Prostate gland (tissue), 2 donors: ENCODE data around the gene RAB3B. TPM values are rescaled to one million over a fixed set of nuclear protein-coding genes. Genes with fewer than 3 reads are reported as not detected.

Experiments
- DNase-seq: peaks from one replicate; pipeline ENCODE4 v3.0.0-alpha.2; 2019; ENCODE audit warnings: low spot score
- H3K27ac ChIP-seq, 2 donors: fragments of 200-600 bp; sonication (generic); 2 replicates each; pipeline ENCODE4 v1.5.1; 2017 to 2019
- H3K27me3 ChIP-seq: fragments of 200-600 bp; sonication (generic); replicated peaks from 2 replicates; pipeline ENCODE4 v1.5.1; 2019; ENCODE audit not compliant: insufficient read depth
- H3K36me3 ChIP-seq, 2 donors: fragments of 200-600 bp; sonication (generic); 1 replicate in 1 of 2; 2 replicates in 1 of 2; pipeline versions ENCODE4 v1.5.1 to v1.8.1; 2017 to 2019
- H3K4me1 ChIP-seq: fragments of 200-600 bp; sonication (generic); replicated peaks from 2 replicates; pipeline ENCODE4 v1.5.1; 2019
- H3K4me3 ChIP-seq, 2 donors: fragments of 200-600 bp; sonication (generic); 2 replicates each; pipeline ENCODE4 v1.5.1; 2017 to 2019
- H3K9me3 ChIP-seq: fragments of 200-600 bp; sonication (generic); 2 replicates; pipeline ENCODE4 v1.5.1; 2017
- CTCF ChIP-seq, 4 experiments: fragments of 200-600 bp in 2 of 4; fragments of 450-650 bp in 2 of 4; sonication (generic) in 2 of 4; IDR thresholded peaks; 1 replicate in 3 of 4; 2 replicates in 1 of 4; pipeline ENCODE4 v1.5.1; 2016 to 2019; ENCODE audit warnings: antibody characterized with exemption in 4 of 4, mild to moderate bottlenecking in 2 of 4, moderate library complexity in 2 of 4
- POLR2A ChIP-seq: fragments of 450-650 bp; IDR thresholded peaks from one replicate; pipeline ENCODE4 v1.6.1; 2016; ENCODE audit warnings: antibody characterized with exemption, mild to moderate bottlenecking
- POLR2AphosphoS5 ChIP-seq: sonication (generic); formaldehyde crosslinking; IDR thresholded peaks from one replicate; pipeline ENCODE4 v1.6.1; 2017; ENCODE audit warnings: antibody characterized with exemption
- WGBS: methylation state at CpG from one replicate; pipeline ENCODE4 v1.1.5; 2018; 5-methylcytosine and 5-hydroxymethylcytosine counted together
- intact Hi-C: fragments of 100-400 bp; cut with DNase I; formaldehyde crosslinking; loops from one replicate; pipeline ENCODE4 v1.14.2; 2022
- total RNA-seq, 2 donors: library from RNA; depleted of rRNA; stranded (reverse); fragments of >200 nt; gene quantifications; one replicate each; pipeline ENCODE4 v1.1.0, GENCODE V29; 2016

Gene RAB3B
- total RNA-seq, 2 donors from 2014 or later: 8.5 to 23.6 TPM

- Histone ChIP-seq H3K27ac (no peak overlapping the region), H3K4me1 (no peaks in the 10 kb centered on the region), H3K27me3 (no peaks in the 10 kb centered on the region), H3K36me3 (no peaks in the 10 kb centered on the region), H3K4me3 (no peak overlapping the region), H3K9me3 (no peaks in the 10 kb centered on the region)
- intact Hi-C loops: no loop called here
- WGBS: 48% methylated on average over 1 of the region's 1 CpG
- DNase-seq: no peak
- no peak for TF ChIP-seq POLR2A
- no peak for TF ChIP-seq CTCF (IDR thresholded peaks at IDR 0.05)
- no peak for TF ChIP-seq POLR2AphosphoS5
Measured at GRCh38 chr1:51924455-51924854, 66.0 kb downstream of the RAB3B start.

GRCh38 chr1:51922040-51922439 is 68.5 kb downstream of the RAB3B start:
- Histone ChIP-seq H3K4me1 (no peaks in the 10 kb centered on the region), H3K27me3 (no peaks in the 10 kb centered on the region), H3K27ac (no peak overlapping the region), H3K9me3 (no peaks in the 10 kb centered on the region), H3K36me3 (no peaks in the 10 kb centered on the region), H3K4me3 (no peak overlapping the region)
- no peak for DNase-seq
- WGBS: 66% methylated on average over 3 of the region's 3 CpGs
- intact Hi-C loops: no loop called here
- no peak for TF ChIP-seq CTCF (IDR thresholded peaks at IDR 0.05)
- no peak for TF ChIP-seq POLR2AphosphoS5
- no peak for TF ChIP-seq POLR2A

GRCh38 chr1:51920130-51920529 is 70.4 kb downstream of the RAB3B start:
- H3K4me1 ChIP-seq: no peaks in the 10 kb centered on the region
- no peak overlapping the region for H3K4me3 ChIP-seq
- H3K27ac ChIP-seq: no peak overlapping the region
- intact Hi-C loops: no loop called here
- no peaks in the 10 kb centered on the region for H3K27me3 ChIP-seq
- TF ChIP-seq POLR2AphosphoS5 (no peak), CTCF (IDR thresholded peaks at IDR 0.05) (no peak), POLR2A (no peak)
- no peak for DNase-seq
- WGBS: 81% methylated on average over 5 of the region's 5 CpGs
- no peaks in the 10 kb centered on the region for H3K36me3 ChIP-seq
- no peaks in the 10 kb centered on the region for H3K9me3 ChIP-seq

- intact Hi-C loops: no loop called here
Measured at GRCh38 chr1:51919684-51920083, 70.8 kb downstream of the RAB3B start.

More at GRCh38 chr1:51919684-51920083, 70.8 kb downstream of the RAB3B start:
- Histone ChIP-seq H3K9me3 (no peaks in the 10 kb centered on the region), H3K4me3 (no peak overlapping the region), H3K27ac (no peak overlapping the region), H3K27me3 (no peaks in the 10 kb centered on the region), H3K4me1 (no peaks in the 10 kb centered on the region), H3K36me3 (no peaks in the 10 kb centered on the region)
- TF ChIP-seq POLR2AphosphoS5 (no peak), CTCF (IDR thresholded peaks at IDR 0.05) (no peak), POLR2A (no peak)
- WGBS: 91% methylated on average over 10 of the region's 10 CpGs
- DNase-seq: no peak
